GM18507 (cell line): ENCODE results near the gene ARL3.
A peak's percentile ranks its signal among the peaks of the same experiment; 100 is the strongest.
"Not testable (repeated sequence)": the region's sequence is repeated elsewhere in the genome, so short reads cannot be mapped to it uniquely, and the experiment has no call there.

Source experiments
- DNase-seq: peaks from one replicate; pipeline ENCODE4 v3.0.0; 2011; ENCODE audit warnings: low read depth; ENCODE audit not compliant: insufficient read length; ENCODE audit errors: extremely low spot score
- FAIRE-seq: peaks from 2 replicates; lab custom pipeline; 2011; peaks lifted over from hg19 to GRCh38; lab: Jason Lieb, UNC

Gene ARL3

GRCh38 chr10:102712843-102713538 is 1.2 kb downstream of the ARL3 start:
- DNase-seq (no peak), FAIRE-seq (no peak)

GRCh38 chr10:102712089-102712488 is 2.1 kb downstream of the ARL3 start:
- no peak for DNase-seq
- peak; percentile 78 for FAIRE-seq

- FAIRE-seq (peak; percentile 29), DNase-seq (no peak)
Measured at GRCh38 chr10:102710609-102711008, 3.6 kb downstream of the ARL3 start.

- FAIRE-seq (no peak), DNase-seq (no peak)
Measured at GRCh38 chr10:102705531-102705930, 8.7 kb downstream of the ARL3 start.

- FAIRE-seq, result no peak
- no peak for DNase-seq
Measured at GRCh38 chr10:102704915-102705314, 9.3 kb downstream of the ARL3 start.

- no peak for FAIRE-seq
- DNase-seq, result no peak
Measured at GRCh38 chr10:102702742-102703141, 11.5 kb downstream of the ARL3 start.

GRCh38 chr10:102701796-102702195 is 12.4 kb downstream of the ARL3 start:
- no peak for DNase-seq
- FAIRE-seq, result no peak

GRCh38 chr10:102701272-102701671 is 12.9 kb downstream of the ARL3 start:
- FAIRE-seq (peak; percentile 62), DNase-seq (no peak)

GRCh38 chr10:102698894-102699293 is 15.3 kb downstream of the ARL3 start:
- DNase-seq (no peak), FAIRE-seq (no peak)

- peak; percentile 41 for FAIRE-seq
- no peak for DNase-seq
Measured at GRCh38 chr10:102696736-102697135, 17.5 kb downstream of the ARL3 start.

- not testable (repeated sequence) for FAIRE-seq, DNase-seq
Measured at GRCh38 chr10:102695401-102695800, 18.8 kb downstream of the ARL3 start.

- FAIRE-seq (no peak), DNase-seq (no peak)
Measured at GRCh38 chr10:102691285-102692066, 22.7 kb downstream of the ARL3 start.

GRCh38 chr10:102683736-102684135 is 30.5 kb downstream of the ARL3 start:
- FAIRE-seq (no peak), DNase-seq (no peak)

- FAIRE-seq, result no peak
- no peak for DNase-seq
Measured at GRCh38 chr10:102682981-102683380, 31.2 kb downstream of the ARL3 start.

GRCh38 chr10:102682416-102682815 is 31.8 kb downstream of the ARL3 start:
- DNase-seq, result no peak
- no peak for FAIRE-seq

GRCh38 chr10:102681696-102682095 is 32.5 kb downstream of the ARL3 start:
- FAIRE-seq, result no peak
- DNase-seq, result no peak

- no peak for DNase-seq
- FAIRE-seq, result no peak
Measured at GRCh38 chr10:102679596-102679995, 34.6 kb downstream of the ARL3 start.

- FAIRE-seq, result peak; percentile 60
- no peak for DNase-seq
Measured at GRCh38 chr10:102678842-102679289, 35.3 kb downstream of the ARL3 start.

GRCh38 chr10:102678068-102678400 is 36.2 kb downstream of the ARL3 start:
- no peak for DNase-seq
- FAIRE-seq, result no peak

- DNase-seq (no peak), FAIRE-seq (no peak)
Measured at GRCh38 chr10:102677331-102678067, 36.7 kb downstream of the ARL3 start.
